Measurements from ENCODE around the gene LEKR1.

Gene LEKR1

DNA sequence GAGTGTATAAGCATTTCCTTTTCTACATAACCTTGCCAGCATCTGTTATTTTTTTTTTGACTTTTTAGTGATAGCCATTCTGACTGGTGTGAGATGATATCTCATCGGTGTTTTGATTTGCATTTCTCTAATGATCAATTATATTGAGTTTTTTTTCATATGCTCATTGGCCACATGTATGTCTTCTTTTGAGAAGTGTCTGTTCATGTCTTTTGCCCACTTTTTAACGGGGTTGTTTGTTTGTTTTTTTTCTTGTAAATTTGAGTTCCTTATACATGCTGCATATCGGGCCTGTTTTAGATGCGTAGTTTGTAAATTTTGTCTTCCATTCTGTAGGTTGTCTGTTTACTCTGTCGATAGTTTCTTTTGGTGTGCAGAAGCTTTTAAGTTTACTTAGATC, 89.2 kb downstream of the LEKR1 start:
- H3K79me2 ChIP-seq (ENCODE audit: insufficient read depth, low read length), result no peaks in the 10 kb centered on the region
- TF ChIP-seq, protein P1, sequence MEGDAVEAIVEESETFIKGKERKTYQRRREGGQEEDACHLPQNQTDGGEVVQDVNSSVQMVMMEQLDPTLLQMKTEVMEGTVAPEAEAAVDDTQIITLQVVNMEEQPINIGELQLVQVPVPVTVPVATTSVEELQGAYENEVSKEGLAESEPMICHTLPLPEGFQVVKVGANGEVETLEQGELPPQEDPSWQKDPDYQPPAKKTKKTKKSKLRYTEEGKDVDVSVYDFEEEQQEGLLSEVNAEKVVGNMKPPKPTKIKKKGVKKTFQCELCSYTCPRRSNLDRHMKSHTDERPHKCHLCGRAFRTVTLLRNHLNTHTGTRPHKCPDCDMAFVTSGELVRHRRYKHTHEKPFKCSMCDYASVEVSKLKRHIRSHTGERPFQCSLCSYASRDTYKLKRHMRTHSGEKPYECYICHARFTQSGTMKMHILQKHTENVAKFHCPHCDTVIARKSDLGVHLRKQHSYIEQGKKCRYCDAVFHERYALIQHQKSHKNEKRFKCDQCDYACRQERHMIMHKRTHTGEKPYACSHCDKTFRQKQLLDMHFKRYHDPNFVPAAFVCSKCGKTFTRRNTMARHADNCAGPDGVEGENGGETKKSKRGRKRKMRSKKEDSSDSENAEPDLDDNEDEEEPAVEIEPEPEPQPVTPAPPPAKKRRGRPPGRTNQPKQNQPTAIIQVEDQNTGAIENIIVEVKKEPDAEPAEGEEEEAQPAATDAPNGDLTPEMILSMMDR (IDR thresholded peaks at IDR 0.05; ENCODE audit: borderline replicate concordance, extremely low read depth, low read length, poor library complexity, severe bottlenecking), result no peak
- TF ChIP-seq EZH2 (IDR thresholded peaks at IDR 0.05; ENCODE audit: borderline replicate concordance, low read depth, low read length, severe bottlenecking), result no peak
- H3K36me3 ChIP-seq (ENCODE audit: insufficient read depth, low read length), result no peaks in the 10 kb centered on the region
- no peak overlapping the region for H3K4me3 ChIP-seq (ENCODE audit: low read depth in 1 of 2, low read length in 2 of 2)
- no peaks in the 10 kb centered on the region for H3K27me3 ChIP-seq (ENCODE audit: insufficient read depth, low read length, poor library complexity)
- no peak for ATAC-seq (ENCODE audit: insufficient read depth, low read depth)
- H3K27ac ChIP-seq (ENCODE audit: low read length), result no peak overlapping the region
- no peaks in the 10 kb centered on the region for H4K20me1 ChIP-seq (ENCODE audit: insufficient read depth, low read length)
- no peak overlapping the region for H3K4me2 ChIP-seq (ENCODE audit: insufficient read depth, low read length)
- H3K4me1 ChIP-seq (ENCODE audit: insufficient read depth, low read length), result no peaks in the 10 kb centered on the region
- H2AFZ ChIP-seq (ENCODE audit: low read depth, low read length), result no peak overlapping the region
- H3K9me3 ChIP-seq (ENCODE audit: insufficient read depth, low read length, severe bottlenecking), result no peaks in the 10 kb centered on the region
- no peak for DNase-seq
- H3K9ac ChIP-seq (ENCODE audit: low read depth, low read length), result no peak overlapping the region

GRCh38 chr3:156918746-156919145, 92.6 kb downstream of the LEKR1 start:
- ATAC-seq (ENCODE audit: insufficient read depth, low read depth) (no peak), DNase-seq (no peak)
- no peaks in the 10 kb centered on the region for H3K79me2 ChIP-seq (ENCODE audit: insufficient read depth, low read length)
- no peak overlapping the region for H2AFZ ChIP-seq (ENCODE audit: low read depth, low read length)
- H3K9me3 ChIP-seq (ENCODE audit: insufficient read depth, low read length, severe bottlenecking), result no peaks in the 10 kb centered on the region
- H3K36me3 ChIP-seq (ENCODE audit: insufficient read depth, low read length), result no peaks in the 10 kb centered on the region
- no peak for TF ChIP-seq EZH2 (IDR thresholded peaks at IDR 0.05; ENCODE audit: borderline replicate concordance, low read depth, low read length, severe bottlenecking)
- TF ChIP-seq, protein P1 (IDR thresholded peaks at IDR 0.05; ENCODE audit: borderline replicate concordance, extremely low read depth, low read length, poor library complexity, severe bottlenecking), result no peak
- H3K4me3 ChIP-seq (ENCODE audit: low read depth in 1 of 2, low read length in 2 of 2), result no peak overlapping the region
- H3K9ac ChIP-seq (ENCODE audit: low read depth, low read length), result no peak overlapping the region
- H3K4me1 ChIP-seq (ENCODE audit: insufficient read depth, low read length), result no peaks in the 10 kb centered on the region
- no peaks in the 10 kb centered on the region for H3K27me3 ChIP-seq (ENCODE audit: insufficient read depth, low read length, poor library complexity)
- H4K20me1 ChIP-seq (ENCODE audit: insufficient read depth, low read length), result no peaks in the 10 kb centered on the region
- H3K27ac ChIP-seq (ENCODE audit: low read length), result no peak overlapping the region
- H3K4me2 ChIP-seq (ENCODE audit: insufficient read depth, low read length), result no peak overlapping the region

DNA sequence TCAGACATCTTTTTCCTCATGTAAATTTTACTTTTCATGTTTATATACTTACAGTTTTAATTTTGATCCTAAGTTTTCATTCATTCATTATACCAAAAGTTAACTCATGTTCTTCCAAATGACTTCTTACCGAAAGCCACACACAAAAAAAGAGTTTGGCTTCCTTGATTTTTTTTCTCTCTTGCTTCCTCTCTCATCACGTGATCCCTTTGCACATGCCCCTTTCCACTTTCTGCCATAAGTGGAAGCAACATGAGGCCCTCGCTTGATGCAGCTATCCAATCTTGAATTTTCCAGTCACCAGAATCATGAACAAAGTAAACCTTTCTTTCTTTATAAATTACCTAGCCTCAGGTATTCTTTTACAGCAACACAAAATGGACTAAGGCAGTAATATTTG, 93.7 kb downstream of the LEKR1 start:
- H3K79me2 ChIP-seq (ENCODE audit: insufficient read depth, low read length), result no peaks in the 10 kb centered on the region
- no peaks in the 10 kb centered on the region for H3K27me3 ChIP-seq (ENCODE audit: insufficient read depth, low read length, poor library complexity)
- DNase-seq (no peak), ATAC-seq (ENCODE audit: insufficient read depth, low read depth) (no peak)
- H4K20me1 ChIP-seq (ENCODE audit: insufficient read depth, low read length), result no peaks in the 10 kb centered on the region
- H3K27ac ChIP-seq (ENCODE audit: low read length), result no peak overlapping the region
- H3K4me2 ChIP-seq (ENCODE audit: insufficient read depth, low read length), result no peak overlapping the region
- no peak for TF ChIP-seq EZH2 (IDR thresholded peaks at IDR 0.05; ENCODE audit: borderline replicate concordance, low read depth, low read length, severe bottlenecking)
- TF ChIP-seq, protein P1 (IDR thresholded peaks at IDR 0.05; ENCODE audit: borderline replicate concordance, extremely low read depth, low read length, poor library complexity, severe bottlenecking), result no peak
- no peak overlapping the region for H2AFZ ChIP-seq (ENCODE audit: low read depth, low read length)
- no peaks in the 10 kb centered on the region for H3K4me1 ChIP-seq (ENCODE audit: insufficient read depth, low read length)
- no peak overlapping the region for H3K4me3 ChIP-seq (ENCODE audit: low read depth in 1 of 2, low read length in 2 of 2)
- H3K36me3 ChIP-seq (ENCODE audit: insufficient read depth, low read length), result no peaks in the 10 kb centered on the region
- no peaks in the 10 kb centered on the region for H3K9me3 ChIP-seq (ENCODE audit: insufficient read depth, low read length, severe bottlenecking)
- H3K9ac ChIP-seq (ENCODE audit: low read depth, low read length), result no peak overlapping the region

- no peaks in the 10 kb centered on the region for H3K4me1 ChIP-seq (ENCODE audit: insufficient read depth, low read length)
- ATAC-seq (ENCODE audit: insufficient read depth, low read depth) (no peak), DNase-seq (no peak)
- no peaks in the 10 kb centered on the region for H4K20me1 ChIP-seq (ENCODE audit: insufficient read depth, low read length)
- H2AFZ ChIP-seq (ENCODE audit: low read depth, low read length), result no peak overlapping the region
- no peaks in the 10 kb centered on the region for H3K79me2 ChIP-seq (ENCODE audit: insufficient read depth, low read length)
- H3K27me3 ChIP-seq (ENCODE audit: insufficient read depth, low read length, poor library complexity), result no peaks in the 10 kb centered on the region
- H3K36me3 ChIP-seq (ENCODE audit: insufficient read depth, low read length), result no peaks in the 10 kb centered on the region
- no peak overlapping the region for H3K9ac ChIP-seq (ENCODE audit: low read depth, low read length)
- H3K27ac ChIP-seq (ENCODE audit: low read length), result no peak overlapping the region
- TF ChIP-seq, protein P1 (IDR thresholded peaks at IDR 0.05; ENCODE audit: borderline replicate concordance, extremely low read depth, low read length, poor library complexity, severe bottlenecking), result no peak
- no peak for TF ChIP-seq EZH2 (IDR thresholded peaks at IDR 0.05; ENCODE audit: borderline replicate concordance, low read depth, low read length, severe bottlenecking)
- H3K4me2 ChIP-seq (ENCODE audit: insufficient read depth, low read length), result no peak overlapping the region
- H3K9me3 ChIP-seq (ENCODE audit: insufficient read depth, low read length, severe bottlenecking), result no peaks in the 10 kb centered on the region
- H3K4me3 ChIP-seq (ENCODE audit: low read depth in 1 of 2, low read length in 2 of 2), result no peak overlapping the region
Observed at GRCh38 chr3:156920399-156920798, 94.2 kb downstream of the LEKR1 start.

Measured in DND-41 (cell line).